ENCODE data around the gene TRNP1.
"Not testable (repeated sequence)": the region's sequence is repeated elsewhere in the genome, so short reads cannot be mapped to it uniquely, and the experiment has no call there.

Gene TRNP1

DNA sequence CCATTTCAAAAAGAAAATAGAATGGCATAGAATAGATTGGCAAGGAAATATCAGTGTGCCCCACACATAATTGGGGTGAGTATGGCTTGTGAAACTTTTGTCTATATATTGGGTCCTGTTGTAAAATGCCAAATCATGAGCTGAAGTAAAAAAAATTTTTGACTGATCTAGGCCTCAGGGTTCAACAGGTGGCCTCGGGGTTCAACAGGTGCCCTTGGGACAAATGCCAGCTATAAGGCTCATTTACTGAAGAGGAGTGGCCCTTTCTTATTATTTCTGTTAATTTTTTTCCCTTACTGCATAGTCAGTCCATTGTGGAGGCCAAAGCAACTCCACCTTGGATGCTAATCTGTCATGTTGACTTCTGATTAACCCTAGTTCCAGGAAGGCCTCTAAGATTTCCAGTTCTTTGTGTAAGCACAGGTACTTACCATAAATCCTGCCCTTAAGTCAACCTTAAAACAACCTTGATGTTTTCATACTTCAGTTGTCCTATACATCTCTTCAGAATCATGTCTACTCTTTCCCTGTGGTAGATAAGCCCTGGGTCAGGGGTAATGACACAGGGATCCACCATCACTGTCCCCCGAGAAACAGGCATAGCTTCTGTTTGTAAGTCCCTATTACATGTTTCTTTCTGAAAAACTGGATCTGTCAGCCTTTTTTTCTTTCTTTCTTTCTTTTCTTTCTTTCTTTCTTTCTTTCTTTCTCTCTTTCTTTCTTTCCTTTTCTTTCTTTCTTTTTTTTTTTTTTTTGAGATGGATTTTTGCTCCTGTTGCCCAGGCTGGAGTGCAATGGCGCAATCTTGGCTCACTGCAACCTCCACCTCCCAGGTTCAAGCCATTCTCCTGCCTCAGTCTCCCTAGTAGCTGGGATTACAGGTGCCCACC is 16.6 kb upstream of the TRNP1 start:
- DNase-seq = no peak

- DNase-seq = no peak
Measured at GRCh38 chr1:26978901-26979300, 14.6 kb upstream of the TRNP1 start.

GRCh38 chr1:26981146-26981846 is 12.2 kb upstream of the TRNP1 start:
- no peak for DNase-seq

GRCh38 chr1:26983863-26984262 is 9.6 kb upstream of the TRNP1 start:
- no peak for DNase-seq

DNA sequence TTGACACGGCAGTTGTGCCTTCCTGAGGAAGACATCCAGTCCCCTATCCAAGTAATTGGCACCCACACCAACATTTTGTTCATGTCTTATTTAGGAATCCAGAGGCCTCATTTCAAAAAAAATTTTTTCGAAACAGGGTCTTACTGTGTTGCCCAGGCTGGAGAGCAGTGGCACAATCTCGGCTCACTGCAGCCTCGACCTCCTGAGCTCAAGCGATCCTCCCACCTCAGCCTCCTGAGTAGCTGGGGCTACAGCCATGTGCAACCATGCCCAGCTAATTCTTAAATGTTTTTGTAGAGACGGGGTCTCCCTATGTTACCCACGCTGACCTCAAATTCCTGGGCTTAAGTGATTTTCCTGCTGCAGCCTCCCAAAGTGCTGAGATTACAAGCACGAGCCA is 9.2 kb upstream of the TRNP1 start:
- DNase-seq = no peak

GRCh38 chr1:26986658-26987057 is 6.8 kb upstream of the TRNP1 start:
- no peak for DNase-seq

- not testable (repeated sequence) for DNase-seq
Measured at GRCh38 chr1:26989403-26990109, 3.9 kb upstream of the TRNP1 start.

- peak; percentile 48 for DNase-seq
Measured at GRCh38 chr1:26991310-26992116, 2.0 kb upstream of the TRNP1 start.

DNA sequence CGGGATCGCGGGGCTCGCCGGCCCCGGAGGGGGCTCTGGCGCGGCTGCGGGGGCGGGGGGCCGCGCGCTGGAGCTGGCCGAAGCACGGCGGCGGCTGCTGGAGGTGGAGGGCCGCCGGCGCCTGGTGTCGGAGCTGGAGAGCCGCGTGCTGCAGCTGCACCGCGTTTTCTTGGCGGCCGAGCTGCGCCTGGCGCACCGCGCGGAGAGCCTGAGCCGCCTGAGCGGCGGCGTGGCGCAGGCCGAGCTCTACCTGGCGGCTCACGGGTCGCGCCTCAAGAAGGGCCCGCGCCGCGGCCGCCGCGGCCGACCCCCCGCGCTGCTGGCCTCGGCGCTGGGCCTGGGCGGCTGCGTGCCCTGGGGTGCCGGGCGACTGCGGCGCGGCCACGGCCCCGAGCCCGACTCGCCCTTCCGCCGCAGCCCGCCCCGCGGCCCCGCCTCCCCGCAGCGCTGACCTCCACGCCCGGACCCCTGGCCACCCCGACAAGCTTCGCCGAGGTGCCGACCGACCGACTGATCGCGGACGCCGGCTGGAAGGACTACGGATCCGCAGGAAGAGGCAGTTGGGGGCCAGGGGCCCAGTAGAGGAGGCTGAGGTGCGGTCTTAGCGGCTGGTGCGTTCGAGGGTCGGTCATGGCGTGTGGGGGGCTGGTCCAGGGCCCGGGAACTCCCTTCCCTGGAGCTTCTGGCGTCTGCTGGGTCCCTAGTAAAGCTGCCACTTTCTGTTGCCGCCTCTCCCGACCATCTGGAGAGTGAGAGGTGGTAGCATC is 711 bp downstream of the TRNP1 start:
- DNase-seq = no peak

GRCh38 chr1:26994787-26995517 is 1.5 kb downstream of the TRNP1 start:
- no peak for DNase-seq

DNA sequence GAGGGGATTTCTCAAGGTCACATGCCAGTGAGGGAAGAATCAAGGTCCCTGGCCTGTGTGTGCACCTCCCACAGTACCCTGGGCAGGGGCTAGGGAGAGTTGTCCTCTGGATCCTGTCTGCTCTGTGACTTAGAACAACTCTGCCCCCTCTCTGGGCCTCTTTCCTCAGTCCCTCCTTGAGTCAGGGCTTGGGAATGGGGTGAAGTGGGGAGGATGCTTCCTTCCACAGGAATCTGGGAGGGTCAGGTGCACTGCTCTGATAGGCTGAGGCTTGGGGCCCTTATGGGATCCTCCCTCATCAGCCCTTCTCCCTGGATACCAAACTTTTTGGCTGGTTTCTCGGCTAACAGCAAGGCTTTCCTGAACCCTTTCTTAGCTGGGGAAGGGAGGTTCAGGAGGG is 2.5 kb downstream of the TRNP1 start:
- DNase-seq = peak; percentile 78

DNA sequence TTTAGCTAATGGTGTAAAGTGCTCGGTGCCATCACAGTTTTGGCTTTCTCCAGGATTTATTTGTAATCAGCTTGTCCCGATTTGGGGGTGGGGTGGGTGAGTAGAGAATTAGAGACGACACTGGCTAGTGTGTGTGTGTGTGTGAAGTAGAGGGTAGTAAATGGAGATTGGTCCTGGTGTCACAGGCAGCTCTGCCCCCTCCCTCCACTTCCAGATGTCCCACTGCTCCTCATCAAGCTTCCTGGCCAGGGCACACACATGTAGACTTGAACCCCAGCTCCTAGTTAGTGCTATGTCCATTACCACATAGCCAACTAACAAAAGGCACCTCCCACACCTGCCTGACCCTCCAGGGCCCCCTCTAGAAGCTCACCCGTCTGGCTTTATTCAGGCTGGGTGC is 3.2 kb downstream of the TRNP1 start:
- DNase-seq = no peak

- DNase-seq = peak; percentile 70
Measured at GRCh38 chr1:26998429-26999300, 5.2 kb downstream of the TRNP1 start.

- peak; percentile 100 for DNase-seq
Measured at GRCh38 chr1:26999440-26999987, 6.0 kb downstream of the TRNP1 start.

DNA sequence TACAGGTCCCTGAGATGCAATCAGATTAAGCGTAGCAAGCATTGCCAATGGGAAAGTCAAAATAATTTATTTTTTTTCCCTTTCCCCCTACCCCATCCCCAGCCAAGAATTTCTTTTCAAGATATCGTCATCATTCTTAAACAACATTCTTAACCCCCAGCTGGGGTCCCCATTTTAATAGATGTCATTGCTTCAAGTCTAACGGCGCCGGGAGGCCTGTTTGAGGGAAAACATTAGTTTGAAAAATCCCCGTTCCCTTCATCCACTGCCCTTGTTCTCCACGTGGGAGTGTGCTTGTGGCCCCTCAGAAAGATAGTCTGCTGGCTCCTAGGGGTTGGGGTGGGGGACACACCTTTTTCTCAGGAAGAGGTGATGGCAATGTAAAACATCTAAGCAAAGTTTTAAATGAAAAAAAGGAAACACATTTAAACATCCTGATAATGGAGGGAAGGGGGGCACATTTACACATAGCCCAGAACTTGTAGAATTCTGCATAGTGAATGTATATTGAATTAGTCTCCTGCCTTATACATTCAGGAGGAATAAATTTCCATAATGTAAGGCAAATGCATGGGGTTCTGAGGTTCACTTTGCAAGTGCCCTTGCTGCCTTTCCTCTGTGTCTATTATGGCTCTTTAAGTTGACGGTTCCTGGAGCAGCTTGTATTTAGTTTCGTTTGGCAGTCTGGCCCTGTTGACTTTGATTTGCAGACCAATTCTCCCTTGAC is 6.8 kb downstream of the TRNP1 start:
- DNase-seq = no peak

DNA sequence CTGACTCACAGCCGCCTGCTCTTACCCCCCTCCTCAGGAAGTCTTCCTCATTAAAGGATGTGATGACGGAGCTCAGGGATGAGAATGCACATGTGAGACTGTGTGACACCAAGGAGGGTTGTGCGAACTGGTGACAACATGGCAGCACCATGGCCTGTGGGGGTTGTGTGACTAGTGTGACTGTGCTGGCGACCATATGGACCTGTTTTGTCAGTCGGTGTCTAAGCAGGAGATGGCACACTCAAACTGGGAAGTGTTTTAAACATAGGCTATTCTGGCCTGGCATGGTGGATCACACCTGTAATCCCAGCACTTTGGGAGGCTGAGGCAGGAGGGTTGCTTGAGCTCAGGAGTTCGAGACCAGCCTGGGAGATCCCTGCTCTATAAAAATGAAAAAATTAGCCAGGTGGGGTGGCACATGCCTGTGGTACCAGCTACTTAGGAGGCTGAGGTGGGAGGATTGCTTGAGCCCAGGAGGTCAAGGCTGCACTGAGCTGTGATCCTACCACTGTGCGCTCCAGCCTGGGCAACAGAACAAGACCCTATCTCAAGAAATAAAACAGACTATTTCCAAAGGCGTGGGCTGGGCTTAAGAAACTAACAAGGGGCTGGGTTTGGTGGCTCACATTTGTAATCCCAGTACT is 7.4 kb downstream of the TRNP1 start:
- peak; percentile 82 for DNase-seq

- DNase-seq = no peak
Measured at GRCh38 chr1:27001570-27002360, 8.3 kb downstream of the TRNP1 start.
